MCF 10A (cell line): ENCODE results near the gene FAM227B. TPM values are rescaled to one million over a fixed set of nuclear protein-coding genes. Genes with fewer than 3 reads are reported as not detected.

Source experiments
- BruUV-seq: library from RNA; stranded (reverse); fragments of 400-500 nt; replicated peaks from 2 replicates; lab custom pipeline; 2021; lab: Mats Ljungman, UMichigan
- CTCF ChIA-PET: fragments of 300-600 bp; sonication (Branson Sonifier 250); formaldehyde crosslinking; extraction: SDS; loops from one replicate; lab custom pipeline; 2021; ENCODE audit warnings: antibody characterized with exemption, inconsistent platforms; lab: Yijun Ruan, JAX
- POLR2A ChIA-PET: fragments of 300-600, 350-650 bp; sonication (Branson Sonifier 250); formaldehyde crosslinking; extraction: SDS; loops from one replicate; lab custom pipeline; 2020; ENCODE audit warnings: antibody characterized with exemption, inconsistent platforms; lab: Yijun Ruan, JAX
- DNase-seq: peaks from one replicate; pipeline ENCODE4 v3.0.0-alpha.2; 2018; ENCODE audit not compliant: unreplicated experiment
- H3K27ac Mint-ChIP-seq: one replicate; pipeline ENCODE4 v1.8.0; 2022; ENCODE audit warnings: mild to moderate bottlenecking, low read depth, mixed read lengths; ENCODE audit not compliant: unreplicated experiment
- H3K27me3 Mint-ChIP-seq: one replicate; pipeline ENCODE4 v1.8.0; 2022; ENCODE audit warnings: mixed read lengths; ENCODE audit not compliant: insufficient read depth, unreplicated experiment
- H3K36me3 Mint-ChIP-seq: one replicate; pipeline ENCODE4 v1.8.0; 2022; ENCODE audit warnings: mild to moderate bottlenecking, moderate library complexity, mixed read lengths; ENCODE audit not compliant: insufficient read depth, unreplicated experiment
- H3K4me1 Mint-ChIP-seq: one replicate; pipeline ENCODE4 v1.8.0; 2022; ENCODE audit warnings: mixed read lengths; ENCODE audit not compliant: insufficient read depth, unreplicated experiment
- H3K4me3 Mint-ChIP-seq: one replicate; pipeline ENCODE4 v1.8.0; 2022; ENCODE audit warnings: mild to moderate bottlenecking, moderate library complexity, mixed read lengths; ENCODE audit not compliant: unreplicated experiment
- H3K9me3 Mint-ChIP-seq: one replicate; pipeline ENCODE4 v1.8.0; 2022; ENCODE audit warnings: mixed read lengths; ENCODE audit not compliant: unreplicated experiment
- CTCF ChIP-seq: fragments of 200-600 bp; IDR thresholded peaks from one replicate; pipeline ENCODE4 v1.8.0; 2022; ENCODE audit warnings: antibody characterized with exemption, mild to moderate bottlenecking; ENCODE audit not compliant: unreplicated experiment
- intact Hi-C: fragments of 100-400 bp; cut with micrococcal nuclease; formaldehyde crosslinking; loops from 2 replicates; pipeline ENCODE4 v1.14.1; 2022
- total RNA-seq: library from RNA; stranded (reverse); gene quantifications from 2 replicates; pipeline ENCODE4 v1.2.3, GENCODE V29; 2022

FAM227B gene
- total RNA-seq, 1 experiment from 2014 or later = 5.8 TPM

- H3K4me3 Mint-ChIP-seq = no peak overlapping the region
- ChIA-PET POLR2A (interaction anchor here (0.6 kb wide), 1 partner anchor 620 kb away, joined by 4 read pairs; no protein-coding TSS in a partner anchor), CTCF (interaction anchor here (0.6 to 1.3 kb wide), 2 partner anchors 151 to 416 kb away, joined by 3 to 4 read pairs; no protein-coding TSS in a partner anchor)
- no peaks in the 10 kb centered on the region for H3K4me1 Mint-ChIP-seq
- no peaks in the 10 kb centered on the region for H3K27me3 Mint-ChIP-seq
- no peaks in the 10 kb centered on the region for H3K9me3 Mint-ChIP-seq
- no peak for TF ChIP-seq CTCF
- no peak for DNase-seq
- H3K36me3 Mint-ChIP-seq = peaks cover 21% of the 10 kb centered on the region
- BruUV-seq = no TSS peak
- intact Hi-C loops = no loop called here
- H3K27ac Mint-ChIP-seq = no peak overlapping the region
These were observed 326.7 kb downstream of the FAM227B start for GRCh38 chr15:49293941-49294340.

- peaks cover 35% of the 10 kb centered on the region for H3K36me3 Mint-ChIP-seq
- H3K27me3 Mint-ChIP-seq = no peaks in the 10 kb centered on the region
- no peaks in the 10 kb centered on the region for H3K4me1 Mint-ChIP-seq
- no peak for TF ChIP-seq CTCF
- H3K4me3 Mint-ChIP-seq = no peak overlapping the region
- intact Hi-C loops = no loop called here
- no TSS peak for BruUV-seq
- CTCF ChIA-PET = interaction anchor here (1.7 kb wide), 1 partner anchor 132 kb away, joined by 3 read pairs; no protein-coding TSS in a partner anchor
- peaks cover 3% of the 10 kb centered on the region for H3K9me3 Mint-ChIP-seq
- POLR2A ChIA-PET = interaction anchor here (1.2 kb wide), 1 partner anchor 8 kb away, joined by 3 read pairs; no protein-coding TSS in a partner anchor
- no peak for DNase-seq
- no peak overlapping the region for H3K27ac Mint-ChIP-seq
These were observed 330.4 kb downstream of the FAM227B start for GRCh38 chr15:49290191-49290590.

GRCh38 chr15:49288391-49288790 is 332.2 kb downstream of the FAM227B start:
- Mint-ChIP-seq H3K9me3 (peaks cover 6% of the 10 kb centered on the region), H3K27ac (no peak overlapping the region), H3K4me3 (no peak overlapping the region), H3K36me3 (peaks cover 49% of the 10 kb centered on the region), H3K27me3 (no peaks in the 10 kb centered on the region), H3K4me1 (no peaks in the 10 kb centered on the region)
- DNase-seq = no peak
- TF ChIP-seq CTCF = no peak
- BruUV-seq = no TSS peak
- ChIA-PET CTCF (interaction anchor here (0.6 kb wide), 1 partner anchor 635 kb away, joined by 3 read pairs; no protein-coding TSS in a partner anchor), POLR2A (interaction anchor here (1.3 kb wide), 1 partner anchor 25 kb away, joined by 3 read pairs; no protein-coding TSS in a partner anchor)
- intact Hi-C loops = no loop called here

GRCh38 chr15:49287481-49287880 is 333.1 kb downstream of the FAM227B start:
- Mint-ChIP-seq H3K9me3 (peaks cover 6% of the 10 kb centered on the region), H3K4me3 (no peak overlapping the region), H3K27me3 (no peaks in the 10 kb centered on the region), H3K27ac (no peak overlapping the region), H3K4me1 (no peaks in the 10 kb centered on the region), H3K36me3 (peaks cover 52% of the 10 kb centered on the region)
- POLR2A ChIA-PET = interaction anchor here (1.3 kb wide), 1 partner anchor 26 kb away, joined by 3 read pairs; no protein-coding TSS in a partner anchor
- TF ChIP-seq CTCF = no peak
- CTCF ChIA-PET = interaction anchor here (0.6 kb wide), 1 partner anchor 636 kb away, joined by 3 read pairs; no protein-coding TSS in a partner anchor
- no TSS peak for BruUV-seq
- DNase-seq = no peak
- intact Hi-C loops = no loop called here
